ENCODE measurements around the gene PARVG. TPM values are rescaled to one million over a fixed set of nuclear protein-coding genes. Genes with fewer than 3 reads are reported as not detected.

The PARVG gene
- polyA plus RNA-seq, 1 experiment: 0.01 TPM

DNA sequence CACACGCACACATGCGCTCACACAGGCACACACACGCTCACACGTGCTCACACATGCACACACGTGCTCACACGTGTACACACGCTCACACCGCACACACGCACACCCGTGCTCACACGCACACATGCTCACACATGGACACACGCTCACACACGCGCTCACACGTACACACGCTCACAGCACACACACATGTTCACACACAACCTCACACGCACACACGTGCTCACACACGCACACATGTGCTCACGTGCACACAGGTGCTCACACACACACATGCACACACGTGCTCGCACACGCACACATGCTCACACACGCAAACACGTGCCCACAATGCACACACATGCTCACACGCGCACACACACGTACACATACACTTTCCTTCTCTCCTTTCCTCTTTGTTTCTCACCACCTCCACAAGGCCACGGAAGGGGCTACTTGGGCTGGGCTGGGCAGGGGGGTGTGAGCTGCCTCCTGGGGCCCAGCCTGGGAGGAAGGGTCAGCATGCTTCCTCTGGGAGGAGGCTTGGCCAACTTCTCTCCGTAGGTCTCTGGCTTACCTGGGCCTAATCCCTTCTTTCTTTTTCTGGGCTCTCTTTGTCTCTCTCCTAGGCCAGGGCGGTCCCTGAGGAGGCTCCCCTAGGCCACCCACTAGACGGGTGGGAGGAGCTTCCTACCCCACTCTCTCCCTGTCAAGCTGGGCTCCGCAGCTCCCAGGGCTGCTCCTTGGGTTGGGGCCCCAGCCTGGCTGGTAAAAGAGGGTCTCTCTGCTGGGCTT is 34.5 kb upstream of the PARVG start:
- CTCF ChIA-PET: interaction anchor here (0.8 kb wide), 1 partner anchor 65 kb away, joined by 3 read pairs; no protein-coding TSS in a partner anchor
- no peak overlapping the region for H3K27ac ChIP-seq (ENCODE audit: low read depth, low read length)
- TF ChIP-seq CTCF (IDR thresholded peaks at IDR 0.05; ENCODE audit: low read depth, low read length): no peak
- H3K27me3 ChIP-seq (ENCODE audit: control insufficient read depth, insufficient read depth, low read length): no peaks in the 10 kb centered on the region
- H3K9me3 ChIP-seq (ENCODE audit: control insufficient read depth, insufficient read depth, low read length): no peaks in the 10 kb centered on the region
- H3K4me3 ChIP-seq (ENCODE audit: low read depth, low read length): no peak overlapping the region
- no peak for DNase-seq (ENCODE audit: low read depth, low spot score)
- POLR2A ChIA-PET: no interaction called here

DNA sequence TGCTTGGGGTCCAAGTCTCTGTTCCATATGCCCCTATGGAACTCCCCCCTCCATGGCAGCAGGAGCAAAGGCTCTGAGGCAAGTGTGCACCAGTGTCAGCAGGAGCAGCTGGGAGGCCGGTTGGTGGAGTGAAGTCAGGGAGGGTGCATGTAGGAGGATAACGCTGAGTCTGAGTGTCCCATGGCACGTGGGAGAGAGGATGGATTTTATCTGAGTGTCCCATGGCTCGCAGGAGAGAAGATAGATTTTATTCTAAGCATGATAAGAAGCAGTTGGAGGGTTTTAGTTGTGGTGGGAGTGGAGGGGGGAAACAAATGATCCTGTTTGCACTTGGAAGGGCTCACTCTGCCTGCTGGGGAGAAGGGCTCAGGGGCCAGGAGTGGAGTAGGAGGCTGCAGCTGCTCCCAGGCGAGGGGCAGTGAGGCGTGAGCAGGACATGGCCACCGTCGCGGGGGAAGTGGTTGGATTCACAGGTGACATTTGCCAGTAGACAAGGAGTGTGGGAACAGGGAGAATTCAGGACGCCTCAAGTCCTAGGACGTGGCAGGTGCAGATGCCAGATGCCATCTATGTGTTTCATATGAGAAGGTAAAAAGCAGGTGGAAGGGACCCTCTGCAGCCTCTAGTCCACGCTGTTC is 33.6 kb upstream of the PARVG start:
- DNase-seq (ENCODE audit: low read depth, low spot score): no peak
- peak overlapping the region; percentile 11 for H3K27ac ChIP-seq (ENCODE audit: low read depth, low read length)
- TF ChIP-seq CTCF (IDR thresholded peaks at IDR 0.05; ENCODE audit: low read depth, low read length): no peak
- CTCF ChIA-PET: interaction anchor here (1.8 kb wide), 1 partner anchor 480 kb away, joined by 5 read pairs; no protein-coding TSS in a partner anchor
- POLR2A ChIA-PET: no interaction called here
- H3K27me3 ChIP-seq (ENCODE audit: control insufficient read depth, insufficient read depth, low read length): no peaks in the 10 kb centered on the region
- H3K4me3 ChIP-seq (ENCODE audit: low read depth, low read length): no peak overlapping the region
- no peaks in the 10 kb centered on the region for H3K9me3 ChIP-seq (ENCODE audit: control insufficient read depth, insufficient read depth, low read length)

GRCh38 chr22:44147821-44148574 is 32.7 kb upstream of the PARVG start:
- ChIA-PET POLR2A (interaction anchor here (0.6 kb wide), 1 partner anchor 60 kb away, joined by 3 read pairs; no protein-coding TSS in a partner anchor), CTCF (interaction anchor here (1.2 to 1.8 kb wide), 2 partner anchors 154 to 479 kb away, joined by 4 to 5 read pairs; no protein-coding TSS in a partner anchor)
- H3K27ac ChIP-seq (ENCODE audit: low read depth, low read length): peak overlapping the region; percentile 11

GRCh38 chr22:44151676-44152075 is 29.0 kb upstream of the PARVG start:
- POLR2A ChIA-PET: interaction anchor here (0.6 kb wide), 1 partner anchor 55 kb away, joined by 3 read pairs; no protein-coding TSS in a partner anchor
- Histone ChIP-seq H3K27me3 (ENCODE audit: control insufficient read depth, insufficient read depth, low read length) (no peaks in the 10 kb centered on the region), H3K9me3 (ENCODE audit: control insufficient read depth, insufficient read depth, low read length) (no peaks in the 10 kb centered on the region), H3K4me3 (ENCODE audit: low read depth, low read length) (no peak overlapping the region), H3K27ac (ENCODE audit: low read depth, low read length) (peak overlapping the region; percentile 31)
- CTCF ChIA-PET: interaction anchor here (0.7 kb wide), 1 partner anchor 179 kb away, joined by 4 read pairs; no protein-coding TSS in a partner anchor
- peak; percentile 32 for DNase-seq (ENCODE audit: low read depth, low spot score)
- TF ChIP-seq CTCF (IDR thresholded peaks at IDR 0.05; ENCODE audit: low read depth, low read length): no peak

More at GRCh38 chr22:44147821-44148574, 32.7 kb upstream of the PARVG start:
- Histone ChIP-seq H3K27me3 (ENCODE audit: control insufficient read depth, insufficient read depth, low read length) (no peaks in the 10 kb centered on the region), H3K4me3 (ENCODE audit: low read depth, low read length) (no peak overlapping the region), H3K9me3 (ENCODE audit: control insufficient read depth, insufficient read depth, low read length) (no peaks in the 10 kb centered on the region)
- DNase-seq (ENCODE audit: low read depth, low spot score): no peak
- no peak for TF ChIP-seq CTCF (IDR thresholded peaks at IDR 0.05; ENCODE audit: low read depth, low read length)
